Activated T-cell treated with anti-CD3 and anti-CD28 coated beads, Interleukin-2, amount 50 U/mL, for 1 hour (primary cell): Measurements from ENCODE around the gene ACACA.

Experiments
- DNase-seq: peaks from one replicate; pipeline ENCODE4 v3.0.0-alpha.2; 2020

Gene ACACA

DNA sequence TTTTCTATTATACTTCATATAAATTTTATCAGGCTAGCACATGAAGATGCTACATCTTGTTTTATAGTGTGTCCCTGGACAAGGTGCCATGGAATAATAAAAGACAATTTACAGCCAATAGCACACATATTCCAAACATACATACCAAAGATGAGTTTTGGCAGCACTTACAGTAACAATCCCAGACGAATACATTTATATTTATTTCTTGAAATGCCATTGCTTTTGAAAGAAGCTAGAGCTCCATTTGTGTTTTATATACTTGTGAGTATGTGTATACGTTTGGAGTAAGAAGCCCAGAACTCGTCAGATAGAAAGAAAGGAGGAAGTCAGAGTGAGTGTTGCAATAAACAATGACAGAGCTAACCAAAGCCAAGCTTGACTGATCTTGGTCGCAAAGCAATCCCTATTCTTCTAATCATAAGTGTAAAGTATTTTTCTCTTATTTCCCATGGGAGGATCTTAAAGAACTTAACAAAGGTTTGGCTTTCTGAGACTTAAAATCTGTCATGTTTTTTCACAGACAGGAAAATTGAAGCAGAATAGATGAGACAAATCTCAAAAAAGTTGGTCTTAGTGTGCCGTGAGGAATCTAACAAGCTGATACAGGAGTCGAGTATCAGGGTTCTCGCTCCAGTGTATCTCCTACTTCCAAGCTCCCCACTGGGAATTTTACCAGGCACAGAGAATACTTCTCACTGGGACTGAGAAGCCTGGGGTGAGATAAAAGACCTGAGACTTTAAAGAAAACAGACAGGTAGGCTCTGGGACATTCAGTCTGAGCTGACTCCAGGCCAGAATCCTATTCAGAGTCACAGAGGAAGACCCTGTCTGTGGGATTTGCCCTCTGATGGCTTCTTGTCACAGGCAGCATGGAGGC, 282.5 kb downstream of the ACACA start:
- DNase-seq, result no peak

DNA sequence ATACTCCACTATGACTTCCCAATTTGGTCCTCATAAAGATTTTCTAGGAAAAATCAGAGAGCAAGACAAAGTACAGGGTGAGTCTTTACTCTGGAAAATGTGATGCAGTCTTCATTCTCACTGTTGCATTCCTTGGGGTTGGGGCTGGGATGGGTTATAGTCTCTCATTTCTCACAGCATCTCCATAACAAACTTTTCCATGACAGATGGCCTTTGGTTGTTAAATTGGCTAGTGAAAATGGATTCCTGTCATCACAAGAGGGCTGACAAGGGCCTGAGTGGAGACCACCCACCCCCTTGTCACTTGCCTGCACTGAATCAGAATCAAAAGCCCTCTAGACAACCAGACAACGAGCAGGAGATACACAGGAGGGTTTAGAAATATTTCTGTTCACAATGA, 283.2 kb downstream of the ACACA start:
- no peak for DNase-seq

DNA sequence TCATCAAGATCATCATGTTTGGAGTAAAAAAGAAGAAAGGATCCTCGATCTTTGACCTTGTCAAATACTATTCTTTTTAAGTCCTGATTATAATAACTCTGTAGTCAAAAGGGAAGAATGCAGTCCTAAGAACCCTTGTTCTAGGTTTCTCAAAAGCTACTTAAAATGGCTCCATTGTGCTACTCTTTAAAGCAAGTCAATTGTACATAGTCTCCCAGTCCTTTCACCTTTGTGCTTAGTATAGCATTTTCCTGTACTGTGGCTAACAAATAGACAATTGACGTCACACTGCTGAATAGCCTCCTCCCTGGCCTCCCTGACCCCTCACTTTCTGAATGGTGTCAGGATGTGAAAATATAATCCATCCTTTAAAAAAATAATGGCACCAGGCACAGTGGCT, 285.0 kb downstream of the ACACA start:
- DNase-seq, result no peak

DNA sequence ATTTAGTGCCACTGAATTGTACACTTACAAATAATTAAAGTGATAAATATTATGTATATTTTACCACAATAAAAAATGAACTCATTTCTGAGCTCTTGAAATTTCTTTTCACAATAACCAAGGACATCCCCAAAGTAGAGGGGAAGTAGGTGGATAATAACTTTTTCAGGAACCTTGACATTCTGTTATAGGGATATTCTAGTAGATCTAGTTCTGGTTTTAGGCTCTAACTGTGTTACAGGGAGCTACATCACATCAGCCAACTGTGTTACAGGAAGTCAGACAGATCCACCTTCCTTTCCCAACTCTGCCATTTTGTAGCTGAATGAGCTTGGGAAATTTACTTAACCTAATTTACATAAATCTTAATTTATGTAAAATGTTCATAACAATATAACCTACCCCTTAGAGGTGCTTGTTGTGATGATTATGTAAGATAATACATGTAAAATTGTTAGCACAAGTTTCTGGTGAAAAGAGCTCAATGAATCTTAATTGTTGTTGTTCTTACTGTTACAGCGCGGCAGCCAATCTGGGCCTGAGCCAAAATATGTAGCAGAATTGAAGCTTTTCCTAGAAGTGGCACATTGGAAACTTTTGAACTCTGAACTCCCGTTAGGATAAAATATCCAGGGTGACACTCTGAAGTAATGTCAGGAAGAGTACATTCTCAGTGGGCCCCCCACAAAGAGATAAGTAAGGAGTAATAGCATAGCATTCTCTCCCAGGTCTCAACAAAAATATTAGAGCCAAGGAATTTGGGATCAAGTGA, 288.1 kb downstream of the ACACA start:
- DNase-seq, result no peak

DNA sequence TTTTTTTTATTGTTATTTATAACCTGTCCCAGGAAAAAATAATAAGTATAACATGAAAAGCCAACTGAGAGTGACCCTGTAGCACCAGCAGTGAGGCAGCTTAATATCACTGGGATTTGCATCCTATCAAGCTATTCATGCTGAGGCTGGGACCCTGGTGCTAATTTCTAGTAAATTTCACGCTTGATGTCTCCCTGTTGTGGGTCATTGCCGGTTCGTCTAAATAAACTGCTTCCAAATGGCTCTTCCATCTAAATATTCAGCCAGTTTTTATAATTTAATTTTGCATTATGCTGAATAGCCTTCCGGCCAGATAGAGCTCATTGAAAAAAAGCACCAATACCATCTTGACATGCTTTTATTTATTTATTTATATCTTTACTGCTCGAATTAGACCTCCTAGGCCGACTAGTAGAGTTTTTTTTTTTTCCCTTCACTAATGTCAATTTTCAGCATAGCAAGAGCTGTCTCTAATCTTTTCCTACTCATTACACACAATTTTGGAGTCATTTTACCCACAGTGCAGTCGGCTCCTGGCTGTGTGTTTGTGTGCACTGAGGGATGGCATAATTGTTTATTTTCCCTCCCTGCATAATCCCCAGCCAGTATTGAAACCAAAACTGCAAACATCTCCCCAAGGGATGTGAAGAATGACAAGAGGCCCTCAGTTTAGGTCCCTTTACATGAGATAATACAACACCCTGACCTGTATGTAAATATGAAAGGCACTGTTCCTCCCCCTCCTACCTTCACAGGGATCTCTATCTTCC, 289.1 kb downstream of the ACACA start:
- DNase-seq, result no peak

DNA sequence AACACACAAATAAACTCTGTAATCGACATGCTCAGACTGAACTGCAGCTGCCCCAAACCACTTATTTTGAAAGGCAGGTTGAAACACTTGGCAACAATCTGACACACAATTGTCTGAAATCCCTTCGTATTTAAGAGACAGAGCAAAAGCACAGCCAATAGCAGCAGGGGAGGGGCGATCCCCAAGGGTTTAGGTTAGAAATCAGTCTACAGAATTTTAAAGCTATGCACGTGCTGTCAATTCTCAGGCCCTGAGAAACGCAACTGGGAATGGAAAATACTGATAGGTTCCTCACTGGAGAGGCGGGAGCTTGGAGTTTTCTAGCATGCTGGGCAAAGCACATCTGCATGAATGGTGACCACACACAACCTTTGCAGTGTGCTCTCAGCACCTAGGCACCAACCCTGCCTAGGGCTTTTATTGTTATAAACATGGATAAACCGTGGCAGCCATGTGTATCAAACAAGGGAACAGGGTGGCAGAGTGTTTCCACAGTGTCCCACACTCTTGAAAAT, 289.9 kb downstream of the ACACA start:
- no peak for DNase-seq

DNA sequence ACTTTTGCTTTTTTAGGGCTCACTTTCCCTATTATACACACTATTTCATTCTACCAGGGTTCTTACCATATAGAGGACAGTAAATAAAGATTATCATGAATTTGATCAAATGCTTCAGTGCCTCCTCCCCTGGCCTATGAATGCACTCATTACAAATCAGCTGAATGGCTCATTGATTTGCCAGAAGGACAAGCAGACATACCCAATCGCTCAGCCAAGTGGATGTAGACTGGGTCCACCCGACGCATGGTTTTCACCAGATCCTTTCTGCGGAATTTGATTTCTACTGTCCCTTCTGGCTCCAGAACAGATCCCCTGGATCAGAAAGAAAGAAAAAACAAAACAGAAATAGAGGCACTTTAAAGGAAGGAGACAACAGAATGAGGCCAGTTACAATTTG, 295.3 kb downstream of the ACACA start:
- DNase-seq, result no peak

DNA sequence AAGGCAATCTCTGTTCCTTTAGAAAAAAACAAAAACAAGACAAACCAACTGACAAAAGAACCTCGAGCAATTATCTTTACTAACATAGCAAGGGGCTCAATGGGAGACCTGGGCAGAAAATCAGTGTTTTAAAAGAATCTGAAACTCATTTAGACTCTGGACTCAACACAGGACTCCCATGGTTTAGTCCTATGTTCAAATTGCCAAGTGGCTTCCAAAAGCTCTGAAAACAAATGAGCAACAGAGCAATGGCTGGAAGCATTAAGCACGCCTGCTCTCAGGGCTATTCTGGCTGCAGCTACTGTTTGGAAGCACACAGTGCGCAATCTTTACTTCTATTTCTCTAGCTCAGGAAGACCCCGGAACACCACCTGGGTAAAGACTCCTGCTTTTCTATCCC, 295.9 kb downstream of the ACACA start:
- no peak for DNase-seq

DNA sequence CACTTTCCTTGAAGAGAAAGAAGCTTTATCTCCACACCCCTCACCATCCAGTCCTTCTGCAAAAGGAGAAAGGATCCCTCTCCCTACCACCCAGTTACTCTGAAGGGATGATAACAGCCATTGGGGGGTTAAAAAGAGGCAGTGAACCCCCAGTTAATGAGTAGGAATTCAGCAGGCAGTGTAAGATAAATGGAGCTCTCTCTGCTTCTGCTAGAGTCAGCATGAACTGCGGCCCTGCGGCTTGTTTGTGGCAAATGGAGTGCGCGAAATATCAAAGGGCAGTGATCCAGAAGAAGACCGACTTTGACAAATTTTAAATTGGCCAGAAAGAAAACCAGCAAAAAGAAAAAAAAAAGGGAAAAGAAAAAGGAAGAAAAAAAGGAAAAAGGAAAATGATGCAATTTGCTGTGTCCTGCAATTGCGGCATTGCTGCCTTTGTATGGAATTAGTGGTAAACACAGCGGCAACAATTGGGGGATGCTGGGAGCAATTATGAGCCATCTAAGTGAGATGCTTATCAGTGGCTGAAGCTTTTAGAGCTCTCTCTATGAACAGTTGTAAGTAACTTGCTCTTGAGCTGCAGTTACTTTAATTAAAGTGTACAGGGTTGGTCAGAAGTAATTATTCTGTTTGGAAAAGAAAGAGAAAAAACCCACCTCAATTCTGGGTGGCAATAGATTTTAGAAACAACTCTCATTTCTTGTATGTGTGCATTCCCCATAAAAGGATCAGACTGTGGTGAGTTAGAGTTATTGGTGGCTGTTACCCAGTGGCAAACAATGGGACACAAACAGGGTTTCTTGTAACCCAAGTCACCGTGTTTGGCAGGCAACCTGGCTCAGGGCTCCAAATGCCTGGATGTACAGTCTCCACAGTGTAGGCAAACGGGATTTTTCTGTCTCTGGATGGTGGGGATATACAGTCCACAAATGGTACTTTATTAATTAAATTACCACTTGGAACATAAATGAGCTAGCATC, 296.6 kb downstream of the ACACA start:
- DNase-seq, result no peak

DNA sequence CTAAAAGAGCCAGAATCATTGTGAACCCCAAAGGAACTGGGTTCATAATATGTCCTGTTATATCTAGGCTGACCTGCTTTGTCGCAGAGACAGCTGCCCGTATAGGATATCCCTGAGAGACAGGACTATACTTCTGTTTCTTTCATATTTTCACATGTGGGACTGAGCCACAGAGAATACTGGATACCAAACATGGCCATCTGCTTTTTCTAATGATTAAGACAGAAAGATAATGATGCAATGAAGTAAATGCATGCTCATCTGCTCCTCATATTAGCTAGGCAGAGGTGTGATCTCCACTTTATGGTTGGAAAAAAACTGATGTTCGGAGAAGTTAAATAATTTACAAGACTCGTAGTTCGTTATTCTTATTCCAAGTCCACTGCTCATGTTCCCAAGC, 297.5 kb downstream of the ACACA start:
- no peak for DNase-seq

DNA sequence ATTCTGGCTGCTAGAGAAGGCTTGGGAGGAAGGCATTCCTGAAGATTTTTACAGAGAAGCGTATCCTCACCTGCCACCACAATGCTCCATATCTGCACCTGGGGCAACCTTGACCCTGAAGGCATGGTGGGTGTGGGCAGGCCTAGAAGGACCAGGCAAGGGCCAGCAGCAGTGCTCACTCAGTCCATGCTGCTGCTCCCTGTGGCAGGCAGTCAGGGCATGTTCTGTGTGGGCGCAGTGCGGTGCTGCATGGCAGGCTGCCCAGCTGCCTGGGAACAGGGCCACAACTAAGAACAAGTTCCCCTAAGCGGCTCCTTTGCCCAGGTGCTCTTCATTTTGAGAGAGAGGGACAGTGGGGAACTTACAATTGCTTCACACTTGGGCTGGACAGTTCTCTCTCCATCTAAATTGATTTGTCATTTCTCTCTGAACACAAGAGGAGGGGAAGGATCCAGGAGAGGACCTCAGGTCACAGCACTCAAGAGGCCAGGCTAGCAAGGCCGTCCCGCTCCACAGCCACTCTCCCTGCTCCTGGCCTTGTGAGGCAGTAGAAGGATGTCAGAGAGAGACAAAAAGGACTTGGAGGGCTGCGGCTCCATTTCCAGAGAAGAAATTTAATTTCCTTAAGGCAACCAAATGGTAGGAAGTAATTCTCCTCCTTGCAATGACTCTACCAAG, 299.1 kb downstream of the ACACA start:
- DNase-seq, result no peak

DNA sequence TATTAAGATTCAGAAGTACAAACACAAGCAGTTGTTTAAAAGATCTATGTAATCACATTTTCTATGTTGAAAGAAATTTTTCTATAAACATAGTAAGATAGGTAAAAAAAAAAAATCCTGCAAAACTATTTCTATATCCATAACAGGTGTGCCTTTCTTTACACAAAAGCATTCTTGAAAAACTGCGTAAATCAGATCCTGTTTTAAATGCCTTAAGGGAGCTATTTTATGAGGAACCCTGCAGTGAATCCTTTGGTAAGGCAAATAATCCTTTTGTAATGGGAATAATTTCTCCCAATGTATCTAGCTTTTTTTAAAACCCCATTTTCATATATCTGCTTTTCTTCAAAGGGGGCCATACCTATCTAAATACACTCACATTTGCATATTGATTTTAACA, 300.6 kb downstream of the ACACA start:
- no peak for DNase-seq

DNA sequence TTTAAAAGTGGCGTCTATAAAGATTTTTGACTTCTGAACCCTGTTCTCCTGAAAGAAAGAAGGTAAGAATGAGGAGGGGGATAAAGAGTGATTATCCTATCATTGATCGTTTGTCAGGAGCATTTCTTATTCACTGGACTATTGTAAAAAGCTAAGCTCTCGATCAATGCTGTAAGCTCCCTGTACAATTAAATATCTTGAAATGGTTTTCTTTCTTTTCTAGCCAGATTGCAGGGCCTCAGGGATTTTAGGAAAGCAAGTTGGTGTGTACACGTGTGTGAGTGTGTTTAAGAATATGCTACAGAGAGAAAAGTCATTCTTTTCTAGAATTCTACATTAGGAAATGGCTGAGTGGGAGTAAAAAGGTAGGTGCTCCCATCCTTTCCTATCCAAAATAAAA, 303.4 kb downstream of the ACACA start:
- no peak for DNase-seq

DNA sequence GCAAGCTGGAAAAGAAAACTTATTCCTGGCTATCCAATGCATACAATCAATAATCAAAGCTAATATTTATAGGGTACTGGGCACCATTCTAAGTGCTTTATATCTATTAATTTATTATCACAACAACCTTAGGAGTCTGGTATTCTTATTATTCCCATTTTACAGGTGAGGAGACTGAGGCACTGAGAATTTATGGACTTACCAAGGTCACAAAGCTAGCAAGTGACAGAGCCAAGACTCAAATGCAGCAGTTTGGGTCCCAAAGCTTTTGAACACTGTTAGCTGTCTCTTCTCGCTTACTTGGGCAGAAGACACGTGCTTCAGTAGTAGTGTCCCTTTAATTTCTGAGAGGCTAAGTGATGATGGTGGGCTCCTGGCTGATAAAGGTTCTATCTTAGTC, 305.3 kb downstream of the ACACA start:
- DNase-seq, result no peak

DNA sequence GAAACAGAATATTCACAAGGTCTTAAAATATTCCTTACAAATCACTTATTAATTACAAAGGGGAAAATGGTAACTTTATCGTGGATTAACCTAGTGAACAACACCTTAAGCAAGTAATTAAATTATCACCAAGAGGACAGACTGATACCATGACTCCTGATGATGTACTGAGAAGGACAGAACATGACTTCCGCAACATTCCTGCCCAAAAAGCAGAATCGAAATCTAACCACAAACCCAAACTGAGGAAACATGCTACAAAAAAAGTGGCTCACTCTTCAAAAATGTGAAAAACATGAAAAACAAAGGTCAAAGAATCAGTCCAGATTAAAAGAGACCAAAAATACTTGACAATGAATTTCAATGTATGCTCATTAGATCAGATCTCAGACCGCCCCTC, 306.4 kb downstream of the ACACA start:
- no peak for DNase-seq

DNA sequence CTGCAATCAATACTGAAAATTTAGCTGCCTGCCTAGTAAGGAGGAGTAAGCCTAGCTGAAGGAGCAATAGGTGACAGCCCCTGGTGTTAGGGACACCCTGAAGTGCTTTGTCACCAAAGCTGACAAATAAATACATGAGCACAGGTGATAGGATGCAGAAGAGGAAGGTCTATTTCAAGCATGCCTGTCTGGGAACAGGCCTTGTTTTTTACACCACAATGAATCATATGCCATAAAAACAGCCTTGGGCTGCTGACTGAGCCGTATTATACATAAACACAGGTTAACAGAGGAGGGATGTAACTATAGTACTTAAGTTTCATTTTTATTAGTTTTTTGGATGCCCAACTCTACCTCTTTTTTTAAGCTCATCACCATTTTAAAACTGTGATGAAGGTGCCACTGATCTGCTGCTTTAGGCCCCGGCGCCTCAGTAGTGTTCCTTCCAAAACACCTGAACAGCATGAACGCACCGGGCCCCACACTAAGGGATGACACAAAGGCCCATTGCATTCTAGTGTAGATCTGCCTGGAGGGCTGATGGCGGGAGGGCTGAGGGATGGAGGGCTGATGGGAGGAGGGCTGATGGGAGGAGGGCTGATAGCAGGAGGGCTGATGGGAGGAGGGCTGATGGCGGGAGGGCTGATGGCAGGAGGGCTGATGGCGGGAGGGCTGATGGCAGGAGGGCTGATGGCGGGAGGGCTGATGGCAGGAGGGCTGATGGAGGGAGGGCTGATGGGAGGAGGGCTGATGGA, 307.5 kb downstream of the ACACA start:
- no peak for DNase-seq

DNA sequence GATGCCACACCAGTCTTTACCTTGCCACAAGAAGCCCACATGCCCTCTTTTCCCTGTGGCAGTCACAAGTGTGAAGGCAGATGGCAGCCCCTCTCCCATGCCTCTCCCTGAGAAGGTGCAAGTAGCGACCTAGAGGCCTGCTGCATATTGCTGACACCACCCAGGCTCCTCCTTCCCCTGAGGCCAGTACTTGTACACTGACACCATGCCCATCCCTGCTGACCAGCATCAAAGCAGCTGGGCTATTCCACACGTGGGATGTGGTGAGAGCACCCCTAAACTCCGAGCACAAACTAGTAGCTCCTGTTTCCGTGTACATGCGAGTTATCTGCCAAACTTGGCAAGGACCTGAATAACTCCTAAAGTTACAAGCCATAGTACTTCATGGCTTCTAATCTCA, 308.5 kb downstream of the ACACA start:
- no peak for DNase-seq

DNA sequence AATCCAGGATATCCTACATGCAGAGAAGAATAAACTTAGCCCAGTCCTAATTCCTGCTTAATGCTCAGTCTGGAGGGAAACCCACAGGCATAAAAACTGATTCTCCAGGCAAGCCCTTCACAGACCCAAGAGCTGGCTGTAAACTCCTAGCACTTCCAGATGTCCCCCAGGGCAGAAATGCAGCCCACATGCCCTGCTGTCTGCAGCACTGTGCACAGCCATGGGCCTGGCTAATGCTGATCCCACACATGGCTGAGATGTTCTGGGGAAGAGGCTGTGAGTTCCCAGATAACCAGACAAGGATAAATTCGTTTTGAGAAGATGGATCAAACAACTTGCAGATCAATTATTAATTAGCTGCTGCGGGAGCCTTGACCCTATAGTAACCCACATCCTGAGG, 309.5 kb downstream of the ACACA start:
- DNase-seq, result no peak

DNA sequence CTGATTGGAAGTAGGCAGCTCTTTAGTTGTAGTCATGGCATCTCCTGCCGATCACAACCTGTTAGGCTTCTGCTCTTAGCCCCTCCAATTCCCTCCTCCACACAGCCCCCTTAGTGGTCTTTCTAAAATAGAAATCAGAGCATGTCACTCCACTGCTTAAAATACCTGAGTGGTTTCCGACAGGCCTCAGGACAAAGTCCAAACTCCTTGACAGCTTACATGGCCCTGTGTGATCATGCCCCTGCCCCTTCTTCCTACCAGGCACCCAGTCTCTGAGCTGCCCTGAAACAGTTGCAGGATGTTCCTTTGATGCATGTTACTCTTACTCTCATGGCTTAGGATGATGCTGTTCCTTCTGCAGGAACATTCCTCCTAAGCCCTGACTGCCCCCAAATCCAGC, 310.6 kb downstream of the ACACA start:
- no peak for DNase-seq

DNA sequence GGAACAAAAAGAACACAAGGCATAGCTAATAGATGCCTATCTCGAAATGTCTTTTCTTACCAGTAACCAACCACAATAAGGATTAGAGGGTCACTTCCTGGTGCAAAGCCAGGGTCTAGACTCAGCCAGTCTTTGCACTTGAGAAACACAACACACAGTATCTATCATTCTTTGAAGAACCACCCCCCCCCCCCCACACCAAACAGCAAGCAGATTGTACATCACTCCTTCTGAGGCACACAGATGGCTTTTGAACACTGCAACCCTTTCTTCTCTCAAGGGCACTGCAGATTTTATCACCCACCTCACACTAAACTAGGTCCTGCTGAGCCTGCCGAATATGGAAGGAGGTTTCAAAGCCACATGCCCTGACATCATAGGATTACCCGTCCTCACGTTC, 312.2 kb downstream of the ACACA start:
- DNase-seq, result no peak

DNA sequence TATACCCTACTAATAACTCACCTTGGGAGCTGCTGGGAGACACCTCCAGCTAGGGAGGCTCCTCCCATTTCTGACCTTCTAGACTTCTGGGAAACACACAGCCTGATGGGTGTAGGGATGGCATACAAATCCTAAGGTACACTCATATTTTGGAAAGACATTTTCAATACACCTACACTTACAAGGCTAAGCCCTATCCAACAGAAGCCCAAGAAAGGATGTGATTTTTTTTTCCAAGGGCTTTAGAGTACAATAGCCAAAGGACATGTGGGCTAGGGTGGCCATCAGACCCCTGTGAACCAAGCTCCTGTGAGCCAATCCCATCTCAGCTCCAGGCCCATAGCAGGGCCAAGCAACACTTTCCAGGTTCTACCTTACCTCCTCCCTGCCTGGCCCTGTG, 313.9 kb downstream of the ACACA start:
- no peak for DNase-seq
